ENCODE data around the gene GTPBP2. TPM values are rescaled to one million over a fixed set of nuclear protein-coding genes. Genes with fewer than 3 reads are reported as not detected.
"Not testable (repeated sequence)": the region's sequence is repeated elsewhere in the genome, so short reads cannot be mapped to it uniquely, and the experiment has no call there.

The GTPBP2 gene
- total RNA-seq, 2 experiments from 2014 or later, result 94.3 to 99.4 TPM

- H3K9me3 Mint-ChIP-seq (ENCODE audit: insufficient read depth); POLR2A ChIA-PET; H3K4me1 Mint-ChIP-seq (ENCODE audit: low read depth); H3K27me3 Mint-ChIP-seq (ENCODE audit: low read depth); ATAC-seq; DNase-seq; H3K27ac Mint-ChIP-seq; H3K4me3 Mint-ChIP-seq; H3K36me3 Mint-ChIP-seq (ENCODE audit: low read depth): not testable (repeated sequence)
- CTCF ChIA-PET, result interaction anchor here (1.4 kb wide), 1 partner anchor 15 kb away, joined by 3 read pairs; no protein-coding TSS in a partner anchor
These were observed 23.8 kb upstream of the GTPBP2 start for GRCh38 chr6:43652822-43653221.

GRCh38 chr6:43648248-43648647 is 19.2 kb upstream of the GTPBP2 start:
- POLR2A ChIA-PET, result interaction anchor here (2.5 kb wide), 1 partner anchor 19 kb away, joined by 12 read pairs; the partner anchor contains the start of gene GTPBP2
- ATAC-seq, result no peak

GRCh38 chr6:43647613-43648012 is 18.5 kb upstream of the GTPBP2 start:
- H3K27ac Mint-ChIP-seq, result no peak overlapping the region
- peaks cover 13% of the 10 kb centered on the region for H3K4me1 Mint-ChIP-seq (ENCODE audit: low read depth)
- DNase-seq (no peak), ATAC-seq (no peak)
- H3K9me3 Mint-ChIP-seq (ENCODE audit: insufficient read depth), result no peaks in the 10 kb centered on the region
- peaks cover 11% of the 10 kb centered on the region for H3K36me3 Mint-ChIP-seq (ENCODE audit: low read depth)
- ChIA-PET POLR2A (interaction anchor here (1.2 to 2.5 kb wide), 2 partner anchors 12 to 18 kb away, joined by 3 to 12 read pairs; partner anchors contain the start of genes GTPBP2 and MAD2L1BP), CTCF (interaction anchor here (0.7 to 2.6 kb wide), 4 partner anchors 19 to 606 kb away, joined by 3 to 11 read pairs (median 4); partner anchors contain the start of gene VEGFA)
- H3K27me3 Mint-ChIP-seq (ENCODE audit: low read depth), result no peaks in the 10 kb centered on the region
- H3K4me3 Mint-ChIP-seq, result no peak overlapping the region

More at GRCh38 chr6:43648248-43648647, 19.2 kb upstream of the GTPBP2 start:
- Mint-ChIP-seq H3K27me3 (ENCODE audit: low read depth) (no peaks in the 10 kb centered on the region), H3K9me3 (ENCODE audit: insufficient read depth) (no peaks in the 10 kb centered on the region), H3K27ac (no peak overlapping the region), H3K36me3 (ENCODE audit: low read depth) (peaks cover 5% of the 10 kb centered on the region), H3K4me1 (ENCODE audit: low read depth) (peaks cover 13% of the 10 kb centered on the region), H3K4me3 (no peak overlapping the region)
- CTCF ChIA-PET, result interaction anchor here (0.7 to 2.6 kb wide), 3 partner anchors 18 to 606 kb away, joined by 3 to 11 read pairs (median 5); no protein-coding TSS in a partner anchor
- DNase-seq, result no peak

- DNase-seq (no peak), ATAC-seq (peak; percentile 9)
- no peaks in the 10 kb centered on the region for H3K27me3 Mint-ChIP-seq (ENCODE audit: low read depth)
- ChIA-PET CTCF (interaction anchor here (0.9 to 2.3 kb wide), 3 partner anchors 9 to 25 kb away, joined by 3 to 13 read pairs (median 5); no protein-coding TSS in a partner anchor), POLR2A (interaction anchor here (0.6 to 1.9 kb wide), 3 partner anchors 10 to 16 kb away, joined by 3 to 8 read pairs (median 4); partner anchors contain the start of genes GTPBP2 and MAD2L1BP)
- no peaks in the 10 kb centered on the region for H3K9me3 Mint-ChIP-seq (ENCODE audit: insufficient read depth)
- H3K27ac Mint-ChIP-seq, result no peak overlapping the region
- H3K4me3 Mint-ChIP-seq, result peak overlapping the region; percentile 60
- peaks cover 18% of the 10 kb centered on the region for H3K4me1 Mint-ChIP-seq (ENCODE audit: low read depth)
- peaks cover 24% of the 10 kb centered on the region for H3K36me3 Mint-ChIP-seq (ENCODE audit: low read depth)
These were observed 16.5 kb upstream of the GTPBP2 start for GRCh38 chr6:43645613-43645964.

GRCh38 chr6:43644940-43645612 is 16.0 kb upstream of the GTPBP2 start, which contains the start of gene RSPH9:
TSS of gene RSPH9 (plus strand) at chr6:43645036. CDS start at chr6:43645099, 63 bp downstream.
- Mint-ChIP-seq H3K36me3 (ENCODE audit: low read depth) (peaks cover 29% of the 10 kb centered on the region), H3K9me3 (ENCODE audit: insufficient read depth) (no peaks in the 10 kb centered on the region), H3K4me1 (ENCODE audit: low read depth) (peaks cover 23% of the 10 kb centered on the region), H3K27me3 (ENCODE audit: low read depth) (no peaks in the 10 kb centered on the region), H3K27ac (no peak within 1 kb of the TSS), H3K4me3 (peak within 1 kb of the TSS; percentile 60)
- DNase-seq (peak; percentile 72), ATAC-seq (peak; percentile 88)
- ChIA-PET CTCF (interaction anchor here (0.9 to 2.3 kb wide), 3 partner anchors 8 to 25 kb away, joined by 3 to 13 read pairs (median 5); no protein-coding TSS in a partner anchor), POLR2A (interaction anchor here (0.7 to 1.9 kb wide), 2 partner anchors 10 to 15 kb away, joined by 3 to 8 read pairs; partner anchors contain the start of genes GTPBP2 and MAD2L1BP)

- CTCF ChIA-PET, result interaction anchor here (0.9 to 1.2 kb wide), 2 partner anchors 27 to 32 kb away, joined by 3 to 4 read pairs; no protein-coding TSS in a partner anchor
- Mint-ChIP-seq H3K4me1 (ENCODE audit: low read depth) (peaks cover 44% of the 10 kb centered on the region), H3K27me3 (ENCODE audit: low read depth) (no peaks in the 10 kb centered on the region), H3K36me3 (ENCODE audit: low read depth) (peaks cover 60% of the 10 kb centered on the region), H3K4me3 (no peak overlapping the region), H3K9me3 (ENCODE audit: insufficient read depth) (no peaks in the 10 kb centered on the region), H3K27ac (no peak overlapping the region)
- DNase-seq, result no peak
- POLR2A ChIA-PET, result interaction anchor here (2.3 to 2.5 kb wide), 2 partner anchors 10 to 26 kb away, joined by 6 to 19 read pairs; partner anchors contain the start of gene GTPBP2
- no peak for ATAC-seq
These were observed 11.1 kb upstream of the GTPBP2 start for GRCh38 chr6:43639984-43640800.

- CTCF ChIA-PET, result interaction anchor here (0.6 to 2.8 kb wide), 4 partner anchors 27 to 138 kb away, joined by 3 to 15 read pairs (median 4); no protein-coding TSS in a partner anchor
- H3K9me3 Mint-ChIP-seq (ENCODE audit: insufficient read depth), result no peaks in the 10 kb centered on the region
- H3K27ac Mint-ChIP-seq, result peak overlapping the region; percentile 93
- no peaks in the 10 kb centered on the region for H3K27me3 Mint-ChIP-seq (ENCODE audit: low read depth)
- H3K36me3 Mint-ChIP-seq (ENCODE audit: low read depth), result peaks cover 46% of the 10 kb centered on the region
- POLR2A ChIA-PET, result interaction anchor here (1.0 to 1.4 kb wide), 3 partner anchors 11 to 30 kb away, joined by 3 read pairs; no protein-coding TSS in a partner anchor
- peak overlapping the region; percentile 94 for H3K4me3 Mint-ChIP-seq
- H3K4me1 Mint-ChIP-seq (ENCODE audit: low read depth), result peaks cover 45% of the 10 kb centered on the region
- DNase-seq, result peak; percentile 52
- ATAC-seq, result peak; percentile 21
These were observed 7.2 kb upstream of the GTPBP2 start for GRCh38 chr6:43636308-43636659.

- Mint-ChIP-seq H3K27me3 (ENCODE audit: low read depth) (no peaks in the 10 kb centered on the region), H3K9me3 (ENCODE audit: insufficient read depth) (no peaks in the 10 kb centered on the region), H3K27ac (peak within 1 kb of the TSS; percentile 93), H3K4me1 (ENCODE audit: low read depth) (peaks cover 48% of the 10 kb centered on the region), H3K36me3 (ENCODE audit: low read depth) (peaks cover 42% of the 10 kb centered on the region), H3K4me3 (peak within 1 kb of the TSS; percentile 94)
- CTCF ChIA-PET, result interaction anchor here (0.9 to 2.8 kb wide), 3 partner anchors 27 to 34 kb away, joined by 4 to 15 read pairs (median 5); no protein-coding TSS in a partner anchor
- DNase-seq (peak; percentile 90), ATAC-seq (peak; percentile 86)
- POLR2A ChIA-PET, result interaction anchor here (0.6 to 1.4 kb wide), 7 partner anchors 8 to 37 kb away, joined by 3 to 4 read pairs (median 3); partner anchors contain the start of gene RSPH9
These were observed 6.6 kb upstream of the GTPBP2 start, which contains the start of gene MAD2L1BP for GRCh38 chr6:43635387-43636307. TSS of gene MAD2L1BP (plus strand) at chr6:43635840. CDS start at chr6:43635876, 36 bp downstream.

GRCh38 chr6:43634702-43635303 is 5.7 kb upstream of the GTPBP2 start:
- Mint-ChIP-seq H3K4me1 (ENCODE audit: low read depth) (peaks cover 47% of the 10 kb centered on the region), H3K27me3 (ENCODE audit: low read depth) (no peaks in the 10 kb centered on the region), H3K27ac (peak overlapping the region; percentile 93), H3K4me3 (peak overlapping the region; percentile 94), H3K9me3 (ENCODE audit: insufficient read depth) (no peaks in the 10 kb centered on the region), H3K36me3 (ENCODE audit: low read depth) (peaks cover 36% of the 10 kb centered on the region)
- no peak for ATAC-seq
- ChIA-PET POLR2A (interaction anchor here (0.6 to 1.0 kb wide), 4 partner anchors 7 to 36 kb away, joined by 3 to 4 read pairs (median 4); partner anchors contain the start of gene RSPH9), CTCF (interaction anchor here (2.8 kb wide), 1 partner anchor 33 kb away, joined by 15 read pairs; no protein-coding TSS in a partner anchor)
- no peak for DNase-seq

GRCh38 chr6:43633002-43633401 is 3.9 kb upstream of the GTPBP2 start:
- POLR2A ChIA-PET; DNase-seq; CTCF ChIA-PET; ATAC-seq; H3K9me3 Mint-ChIP-seq (ENCODE audit: insufficient read depth); H3K27ac Mint-ChIP-seq; H3K27me3 Mint-ChIP-seq (ENCODE audit: low read depth); H3K4me3 Mint-ChIP-seq: not testable (repeated sequence)
- H3K4me1 Mint-ChIP-seq (ENCODE audit: low read depth), result peaks cover 43% of the 10 kb centered on the region
- peaks cover 31% of the 10 kb centered on the region for H3K36me3 Mint-ChIP-seq (ENCODE audit: low read depth)
